AG04449 (cell line): ENCODE results near the gene HOXC5.

Source experiments
- CTCF ChIA-PET: fragments of 350-600 bp; formaldehyde crosslinking; extraction: SDS; loops from one replicate; lab custom pipeline; 2021; ENCODE audit warnings: antibody characterized with exemption; lab: Yijun Ruan, JAX
- POLR2A ChIA-PET: fragments of 400-600, 350-600 bp; formaldehyde crosslinking; extraction: SDS; loops from one replicate; lab custom pipeline; 2020; ENCODE audit warnings: antibody characterized with exemption, inconsistent platforms; lab: Yijun Ruan, JAX
- DNase-seq: peaks from one replicate; pipeline ENCODE4 v3.0.0-alpha.2; 2010; ENCODE audit warnings: low read depth, low spot score
- H3K4me3 ChIP-seq: 2 replicates; pipeline ENCODE4 v1.5.1; 2011; ENCODE audit warnings: low read depth, mild to moderate bottlenecking, control low read depth, low read length
- CTCF ChIP-seq: IDR thresholded peaks from one replicate; pipeline ENCODE4 v1.5.1; 2011; ENCODE audit warnings: mild to moderate bottlenecking, moderate library complexity, low read length, control low read depth, inconsistent platforms; ENCODE audit not compliant: insufficient read depth; ENCODE audit errors: missing control alignments

HOXC5 gene

GRCh38 chr12:54032627-54033100 is at the start of gene HOXC5:
TSS of gene HOXC5 (plus strand) at chr12:54033050. CDS start at chr12:54033123, 73 bp downstream.
- no peak for DNase-seq
- peak; percentile 86 for TF ChIP-seq CTCF
- POLR2A ChIA-PET = interaction anchor here (0.6 to 5.0 kb wide), 10 partner anchors 10 to 175 kb away, joined by 3 to 34 read pairs (median 4); partner anchors contain the start of genes HOXC8 and SMUG1
- H3K4me3 ChIP-seq = peak within 1 kb of the TSS; percentile 49
- CTCF ChIA-PET = interaction anchor here (0.6 to 23.4 kb wide), 35 partner anchors 8 to 294 kb away, joined by 3 to 908 read pairs (median 4); partner anchors contain the start of genes HOXC10, HOXC4, HOXC8 and HOXC9

- DNase-seq = no peak
- no peak for TF ChIP-seq CTCF
- H3K4me3 ChIP-seq = peak overlapping the region; percentile 62
- POLR2A ChIA-PET = no interaction called here
- CTCF ChIA-PET = interaction anchor here (2.4 to 5.8 kb wide), 6 partner anchors 20 to 238 kb away, joined by 13 to 401 read pairs (median 124); partner anchors contain the start of genes HOXC8, HOXC9 and SMUG1
These were observed 49.3 kb upstream of the HOXC5 start for GRCh38 chr12:53983568-53983949.

GRCh38 chr12:53983950-53984572 is 48.8 kb upstream of the HOXC5 start:
- peak overlapping the region; percentile 62 for H3K4me3 ChIP-seq
- CTCF ChIA-PET = interaction anchor here (1.1 to 5.8 kb wide), 16 partner anchors 7 to 385 kb away, joined by 3 to 401 read pairs (median 13); partner anchors contain the start of genes HOXC5, HOXC8, HOXC9 and SMUG1
- DNase-seq = no peak
- POLR2A ChIA-PET = interaction anchor here (1.1 to 1.8 kb wide), 3 partner anchors 206 to 232 kb away, joined by 3 to 6 read pairs (median 5); no protein-coding TSS in a partner anchor
- TF ChIP-seq CTCF = no peak

- peak; percentile 92 for TF ChIP-seq CTCF
- H3K4me3 ChIP-seq = peak within 1 kb of the TSS; percentile 96
- ChIA-PET POLR2A (interaction anchor here (0.6 to 2.9 kb wide), 20 partner anchors 8 to 231 kb away, joined by 3 to 12 read pairs (median 4); partner anchors contain the start of gene HOXC8), CTCF (interaction anchor here (0.7 to 5.8 kb wide), 40 partner anchors 8 to 398 kb away, joined by 3 to 401 read pairs (median 5); partner anchors contain the start of genes HOXC11, HOXC5, HOXC8 and HOXC9)
- peak; percentile 89 for DNase-seq
These were observed 47.8 kb upstream of the HOXC5 start, which contains the start of gene HOXC10 for GRCh38 chr12:53984901-53985691. TSS of gene HOXC10 (plus strand) at chr12:53985146. CDS start at chr12:53985260, 114 bp downstream.

GRCh38 chr12:53985692-53985993 is 47.2 kb upstream of the HOXC5 start:
- no peak for DNase-seq
- peak overlapping the region; percentile 96 for H3K4me3 ChIP-seq
- POLR2A ChIA-PET = interaction anchor here (0.6 to 2.9 kb wide), 12 partner anchors 8 to 222 kb away, joined by 3 to 12 read pairs (median 4); no protein-coding TSS in a partner anchor
- TF ChIP-seq CTCF = no peak
- CTCF ChIA-PET = interaction anchor here (0.9 to 5.8 kb wide), 31 partner anchors 8 to 397 kb away, joined by 3 to 401 read pairs (median 6); partner anchors contain the start of genes HOXC11, HOXC5, HOXC8 and HOXC9
